Activated effector memory CD4-positive, alpha-beta T cell treated with anti-CD3 and anti-CD28 coated beads, Interleukin-2, amount 50 U/mL, for 16 hours (primary cell): ENCODE data around the gene RAP1GAP2.
"Not testable (repeated sequence)": the region's sequence is repeated elsewhere in the genome, so short reads cannot be mapped to it uniquely, and the experiment has no call there.

ENCODE experiments used
- DNase-seq: peaks from one replicate; pipeline ENCODE4 v3.0.0-alpha.2; 2020

The RAP1GAP2 gene

DNA sequence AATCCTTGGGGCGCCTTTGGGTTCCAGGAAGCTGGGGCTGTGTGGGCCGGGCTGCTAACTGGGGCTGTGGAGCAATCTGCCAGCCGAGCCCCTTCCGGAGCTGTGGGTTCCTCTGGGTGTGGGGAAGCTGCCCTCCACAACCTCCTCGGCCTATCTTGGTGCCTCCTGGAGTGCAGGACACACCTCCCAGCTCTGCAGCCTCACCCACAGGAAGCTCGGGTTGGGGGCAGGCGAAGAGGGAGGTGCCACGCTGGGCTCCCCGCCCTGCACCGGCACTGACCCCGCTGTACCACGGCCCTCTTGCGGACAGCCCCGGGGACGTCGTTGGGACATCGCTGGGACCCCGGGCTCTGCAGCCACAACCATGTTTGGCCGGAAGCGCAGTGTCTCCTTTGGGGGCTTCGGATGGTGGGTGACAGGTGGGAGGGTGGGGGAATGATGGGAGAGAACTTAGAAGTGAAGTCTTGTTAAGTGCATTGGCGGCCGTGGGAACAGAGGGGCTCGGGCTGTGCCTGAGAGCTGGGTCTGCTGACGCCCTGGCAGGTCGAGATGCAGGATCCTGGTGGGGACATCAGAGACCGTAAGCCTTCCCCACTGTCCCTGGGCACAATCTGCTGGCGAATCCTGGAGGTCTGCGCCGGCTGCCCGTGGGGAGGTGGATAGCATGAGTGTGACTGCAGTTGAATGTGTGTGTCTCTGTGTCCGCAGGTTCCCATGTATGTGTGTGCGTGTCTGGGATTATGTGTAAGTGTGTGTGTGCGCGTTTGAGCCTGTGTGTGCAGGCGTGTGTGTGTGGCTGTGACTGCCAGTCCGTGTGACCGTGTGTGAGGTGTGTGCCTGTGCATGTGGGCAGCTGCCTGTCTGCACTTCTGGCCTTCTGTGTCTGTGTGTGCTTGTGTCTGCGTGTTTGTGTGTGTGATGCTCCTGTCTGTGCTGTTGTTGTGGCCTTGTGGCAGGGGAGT lies at the start of gene RAP1GAP2:
Gene RAP1GAP2, plus strand, starts transcription at position 275 of the 962 bp plus-strand sequence. Its CDS starts 90 bp downstream, at position 365.
- DNase-seq, result peak; percentile 90

DNA sequence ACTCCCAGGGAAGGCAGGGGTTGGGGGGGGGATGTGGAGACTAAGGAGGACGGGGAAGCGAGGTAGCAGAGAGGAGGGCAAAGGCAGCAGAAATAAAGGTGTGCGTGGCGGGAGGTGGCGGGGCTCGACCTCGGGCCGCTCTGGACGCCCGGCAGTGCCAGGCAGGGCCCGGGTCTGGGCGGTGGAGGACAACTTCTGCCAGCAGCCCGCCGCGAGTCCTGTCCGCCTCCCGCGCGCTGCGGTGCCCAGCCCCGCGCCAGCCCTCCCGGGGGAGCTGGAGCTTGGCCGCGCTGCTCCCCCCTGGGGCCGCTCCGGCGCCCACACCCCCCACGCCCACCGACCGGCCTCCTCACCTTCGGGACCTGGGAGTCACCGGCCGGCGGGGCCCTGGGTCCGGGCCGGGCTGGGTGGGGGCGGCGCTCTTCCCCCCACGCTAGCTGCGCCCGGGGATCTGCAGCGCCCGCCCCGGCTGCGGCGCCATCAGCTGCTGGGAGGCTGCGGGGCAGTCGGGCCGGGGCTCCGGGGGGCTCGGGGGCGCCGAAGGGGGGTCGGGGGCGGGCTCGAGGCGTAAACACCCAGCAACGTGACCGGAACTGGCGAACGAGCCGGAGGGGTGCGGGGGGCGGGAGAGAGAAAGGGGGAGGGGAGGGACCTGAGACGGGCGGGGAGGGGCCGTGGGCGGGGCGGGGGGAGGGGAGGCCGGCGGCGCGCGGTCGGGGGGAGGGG lies 47.0 kb upstream of the RAP1GAP2 start, which contains the start of gene CCDC92B:
Gene CCDC92B, minus strand, starts transcription at position 595 of the 726 bp plus-strand sequence. CDS start 14,507 bp downstream, outside the sequence.
- no peak for DNase-seq

DNA sequence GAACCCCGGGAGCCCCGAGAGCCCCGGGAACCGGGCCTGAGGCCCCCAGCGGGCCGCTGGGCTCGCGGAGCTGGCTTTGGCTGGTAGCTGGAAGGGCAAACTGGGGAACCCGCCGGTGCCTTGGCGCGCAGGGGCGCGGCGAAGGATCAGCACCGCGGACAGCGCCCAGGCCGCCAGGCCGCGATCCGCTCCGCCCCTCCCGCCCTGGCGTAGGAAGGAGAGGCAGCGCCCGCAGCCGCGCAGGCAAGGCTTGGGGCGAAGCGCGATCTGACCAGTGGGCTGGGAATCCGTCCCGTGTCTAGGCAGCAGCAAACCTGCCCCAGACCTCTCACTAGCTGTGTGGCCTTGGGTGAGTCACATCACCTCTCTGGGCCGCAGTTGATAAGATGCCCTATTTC lies 46.5 kb upstream of the RAP1GAP2 start:
- DNase-seq, result peak; percentile 91

DNA sequence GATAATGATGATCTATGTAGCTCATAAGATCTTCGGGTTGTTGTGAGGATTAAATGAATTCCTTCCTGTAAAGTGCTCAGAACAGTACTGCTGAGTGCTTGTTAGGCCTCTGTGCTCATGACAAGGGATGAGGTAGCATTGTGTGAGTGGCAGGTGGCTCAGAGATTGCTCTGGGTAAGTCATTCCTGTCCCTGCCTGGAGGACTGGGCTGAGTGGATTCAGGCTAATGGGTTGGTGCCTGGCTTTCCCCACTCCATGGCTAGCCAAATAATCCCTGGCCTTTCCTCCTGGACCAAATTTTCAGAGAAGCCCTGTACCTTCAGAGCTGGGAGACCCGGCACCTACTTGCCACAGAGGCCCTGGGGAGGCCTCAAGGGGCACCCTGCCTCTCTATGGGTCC lies 45.5 kb upstream of the RAP1GAP2 start:
- DNase-seq, result no peak

GRCh38 chr17:2751491-2751890 lies 44.7 kb upstream of the RAP1GAP2 start:
- no peak for DNase-seq

DNA sequence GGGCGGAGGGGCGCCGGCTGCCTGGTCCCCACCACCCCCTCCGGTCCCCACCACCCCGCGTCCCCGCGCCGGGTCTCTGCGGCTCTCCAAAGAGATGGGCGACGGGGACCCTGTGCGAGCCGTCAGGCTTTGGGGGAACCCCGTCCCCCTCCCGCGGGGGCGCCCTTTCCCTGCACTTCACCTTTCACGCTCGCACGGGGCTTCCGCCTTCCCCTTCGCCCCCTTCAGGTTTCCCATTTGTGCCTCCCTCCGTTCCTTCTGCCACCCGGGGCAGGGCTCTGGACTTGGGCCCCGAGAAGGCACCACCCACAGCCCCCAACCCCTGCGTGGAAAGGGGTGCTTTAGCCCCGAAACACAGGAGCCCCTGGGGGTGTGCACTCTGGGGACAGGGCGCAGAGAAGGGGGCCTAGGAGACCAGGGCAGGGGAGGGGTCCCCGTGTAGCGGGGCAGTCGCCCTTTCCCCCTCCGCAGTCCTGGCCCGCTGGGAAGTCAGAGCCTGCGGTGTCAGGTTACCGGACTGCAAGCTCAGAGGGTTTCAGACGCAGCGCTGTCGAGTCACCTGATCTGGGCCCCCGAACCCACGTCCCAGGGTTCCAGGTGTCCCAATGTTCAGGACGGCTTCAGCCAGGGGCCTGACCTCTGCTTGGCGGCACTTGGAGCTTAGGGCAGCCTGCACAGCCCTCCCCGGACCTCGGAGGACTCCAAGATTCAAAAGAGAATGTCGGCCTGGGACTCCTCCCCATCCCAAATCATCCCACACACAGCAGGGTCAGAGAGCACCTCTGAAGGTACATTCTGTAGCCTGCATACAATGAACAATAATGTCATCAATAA lies 40.1 kb upstream of the RAP1GAP2 start:
- no peak for DNase-seq

- DNase-seq, result no peak
These were observed 37.4 kb upstream of the RAP1GAP2 start for GRCh38 chr17:2758870-2759269.

- no peak for DNase-seq
These were observed 26.1 kb upstream of the RAP1GAP2 start for GRCh38 chr17:2770129-2770528.

GRCh38 chr17:2775206-2775605 lies 21.0 kb upstream of the RAP1GAP2 start:
- no peak for DNase-seq

DNA sequence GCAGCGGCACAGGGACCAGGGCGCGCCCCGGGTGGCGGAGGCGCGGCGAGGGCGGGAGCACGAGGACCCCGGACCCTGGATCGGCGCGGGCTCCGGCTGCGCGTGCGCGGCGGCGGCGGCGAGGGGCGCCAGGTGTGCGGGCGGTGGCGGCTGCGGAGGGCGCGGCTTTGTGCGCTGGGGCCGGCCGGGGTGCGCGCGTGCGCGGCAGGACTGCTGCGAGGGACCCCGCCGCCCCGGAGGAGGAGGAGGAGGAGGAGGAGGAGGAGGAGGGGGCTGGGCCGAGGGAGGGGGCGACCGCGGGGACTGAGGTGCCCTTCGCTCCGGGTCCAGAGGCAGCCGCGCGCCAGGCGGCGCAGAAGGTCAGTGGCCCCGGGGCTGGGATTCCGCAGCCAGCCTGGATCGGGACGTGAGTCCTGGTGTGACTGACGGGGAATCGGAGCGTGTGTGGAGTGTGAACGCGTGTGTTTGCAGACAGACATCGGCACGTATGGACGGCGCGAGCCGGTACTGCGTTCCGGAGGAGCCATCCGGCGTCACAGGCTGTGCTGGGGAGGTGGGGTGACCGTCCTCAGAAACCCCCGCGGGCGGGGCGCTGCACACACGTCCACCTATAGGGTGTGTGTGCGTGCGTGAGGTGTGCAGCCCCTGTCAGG lies 19.5 kb upstream of the RAP1GAP2 start:
- peak; percentile 67 for DNase-seq

- no peak for DNase-seq
These were observed 18.9 kb upstream of the RAP1GAP2 start for GRCh38 chr17:2777242-2777867.

DNA sequence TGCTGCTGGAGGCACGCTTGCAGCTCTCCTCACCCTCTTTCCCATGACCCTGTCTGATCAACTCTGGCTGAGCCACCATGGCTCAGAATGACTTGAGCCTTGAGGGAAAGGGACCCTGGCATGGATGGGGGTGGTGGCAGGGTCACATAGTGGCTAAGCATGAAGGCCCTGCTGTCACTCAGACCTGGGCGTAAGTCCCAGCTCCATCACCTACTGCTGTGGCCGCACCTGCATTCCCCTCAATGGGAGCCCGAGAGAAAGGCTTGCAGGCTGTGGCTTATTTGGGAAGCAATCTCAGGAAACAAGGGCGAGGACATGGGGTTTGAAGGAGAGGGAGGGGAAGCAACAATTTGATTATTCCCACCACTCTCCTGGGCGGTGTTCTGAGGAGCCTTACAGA lies 17.7 kb upstream of the RAP1GAP2 start:
- no peak for DNase-seq

DNA sequence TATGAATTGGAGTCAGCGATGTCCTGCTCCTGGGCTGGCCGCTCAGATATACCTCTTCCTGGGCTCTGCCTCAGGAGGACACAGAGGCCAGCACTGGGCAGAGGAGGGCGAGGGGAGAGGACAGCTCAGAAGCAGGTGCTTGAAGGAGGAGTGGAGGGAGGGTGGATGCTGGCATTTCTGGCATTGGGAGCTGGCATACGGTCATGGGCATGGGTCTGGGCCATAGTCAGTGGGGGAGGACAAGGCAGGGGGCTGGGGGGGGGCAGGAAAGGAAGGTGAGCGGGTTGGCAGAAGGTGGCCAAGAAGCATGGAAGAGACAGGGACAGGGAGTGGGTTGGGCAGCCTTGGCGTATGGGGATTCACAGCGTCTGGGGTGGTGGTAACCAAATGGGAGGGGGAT lies 16.7 kb upstream of the RAP1GAP2 start:
- DNase-seq, result no peak

DNA sequence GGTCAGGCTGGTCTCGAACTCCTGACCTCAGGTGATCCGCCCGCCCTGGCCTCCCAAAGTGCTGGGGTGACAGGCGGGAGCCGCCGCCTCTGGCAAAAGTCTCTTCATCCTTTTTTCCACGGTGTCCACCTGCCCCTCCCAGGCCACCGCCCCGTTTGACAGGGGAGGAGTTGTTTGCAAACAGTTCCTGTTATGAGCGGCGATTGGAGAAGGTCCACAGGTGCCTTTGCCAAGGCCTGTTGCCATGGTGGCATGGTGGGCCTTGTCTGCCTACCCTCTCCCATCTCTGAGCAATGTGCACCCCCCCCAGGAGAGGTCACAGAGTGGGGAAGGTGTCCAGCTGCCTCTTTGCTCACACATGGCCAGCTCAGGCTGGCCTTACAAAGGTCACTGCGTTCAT lies 16.0 kb upstream of the RAP1GAP2 start:
- no peak for DNase-seq

DNA sequence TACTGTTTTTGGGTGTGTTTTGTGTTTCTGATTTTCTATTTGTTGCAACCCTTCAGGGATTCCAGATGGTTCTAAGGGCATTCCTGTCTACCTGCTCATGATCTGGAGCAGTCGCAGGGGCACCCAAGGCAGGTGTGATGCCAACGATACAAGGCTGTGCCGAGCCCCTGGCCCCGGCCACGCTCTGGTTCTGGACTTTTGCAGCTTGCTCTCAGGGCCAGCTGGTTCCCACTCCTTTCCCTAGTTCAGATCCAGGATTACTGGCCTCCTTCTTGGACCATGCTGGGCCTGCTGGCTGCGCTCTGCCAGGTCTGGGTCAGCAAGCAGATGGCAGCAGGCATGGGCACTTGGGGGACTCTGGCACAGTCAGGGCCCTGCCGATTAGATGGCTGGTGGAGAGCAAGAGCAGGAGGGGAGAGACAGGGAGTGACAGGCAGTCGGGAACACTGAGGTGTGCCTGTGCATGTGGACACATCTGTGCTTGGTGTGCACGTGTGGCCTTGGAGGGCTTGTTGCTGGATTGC lies 15.2 kb upstream of the RAP1GAP2 start:
- DNase-seq, result no peak

DNA sequence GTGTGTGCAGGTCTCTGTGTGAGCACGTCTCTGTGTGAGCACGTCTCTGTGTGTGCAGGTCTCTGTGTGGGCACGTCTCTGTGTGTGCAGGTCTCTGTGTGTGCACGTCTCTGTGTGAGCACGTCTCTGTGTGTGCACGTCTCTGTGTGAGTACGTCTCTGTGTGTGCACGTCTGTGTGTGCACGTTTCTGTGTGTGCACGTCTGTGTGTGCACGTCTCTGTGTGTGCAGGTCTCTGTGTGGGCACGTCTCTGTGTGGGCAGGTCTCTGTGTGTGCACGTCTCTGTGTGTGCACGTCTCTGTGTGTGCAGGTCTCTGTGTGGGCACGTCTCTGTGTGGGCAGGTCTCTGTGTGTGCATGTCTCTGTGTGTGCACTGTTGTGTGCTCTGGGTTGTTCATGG lies 14.6 kb upstream of the RAP1GAP2 start:
- DNase-seq, result not testable (repeated sequence)

DNA sequence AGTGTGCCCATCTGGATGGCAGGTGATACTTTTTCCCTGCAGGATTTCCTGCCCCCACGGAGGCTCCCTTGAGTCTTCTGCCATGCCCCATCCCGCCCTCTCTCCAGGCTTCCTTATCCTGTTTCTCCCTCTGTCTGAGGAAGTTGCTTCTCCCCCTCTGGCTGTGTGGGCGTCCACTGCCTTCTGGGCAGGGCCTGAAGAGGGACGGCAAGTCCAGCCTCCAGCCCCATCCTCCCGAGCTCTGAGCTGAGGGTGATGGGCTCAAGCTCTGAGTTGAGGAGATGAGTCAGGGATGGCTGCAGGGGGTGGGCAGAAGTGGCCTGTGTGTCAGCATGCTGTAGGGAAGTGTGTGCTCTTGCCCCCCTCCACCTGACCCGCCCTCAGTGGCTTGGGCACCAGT lies 14.2 kb upstream of the RAP1GAP2 start:
- no peak for DNase-seq

DNA sequence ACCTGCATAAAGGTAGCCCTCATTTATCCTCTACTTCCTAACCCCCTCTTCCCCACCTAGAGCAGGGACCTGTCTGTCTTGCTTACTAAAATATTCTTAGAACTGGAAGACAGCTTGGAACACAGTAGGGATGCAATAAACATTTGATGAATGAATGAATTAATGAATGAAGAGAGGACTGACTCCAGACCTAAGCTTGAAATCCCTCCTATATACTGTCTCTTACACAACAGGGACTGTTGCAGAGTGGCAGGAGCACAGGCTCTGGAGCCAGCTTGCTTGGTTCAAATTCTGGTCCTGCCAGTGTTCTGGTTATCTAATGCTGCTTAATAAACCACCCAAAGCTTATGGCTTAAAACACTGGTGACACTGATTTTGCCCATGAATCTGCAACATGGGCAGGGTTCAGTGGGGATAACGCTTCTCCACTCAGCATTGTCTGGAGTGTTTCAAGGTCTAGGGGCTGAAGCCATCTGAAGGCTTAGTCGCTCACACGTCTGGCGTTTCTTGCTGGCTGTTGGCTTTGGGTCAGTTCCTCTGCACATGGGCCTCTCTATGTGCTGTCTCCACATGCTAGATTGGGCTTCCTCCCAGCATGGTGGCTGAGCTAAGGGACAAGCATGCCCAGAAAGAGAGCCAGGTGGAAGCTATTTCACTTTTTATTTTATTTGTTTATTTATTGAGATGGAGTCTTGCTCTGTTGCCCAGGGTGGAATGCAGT lies 12.8 kb upstream of the RAP1GAP2 start:
- DNase-seq, result no peak

DNA sequence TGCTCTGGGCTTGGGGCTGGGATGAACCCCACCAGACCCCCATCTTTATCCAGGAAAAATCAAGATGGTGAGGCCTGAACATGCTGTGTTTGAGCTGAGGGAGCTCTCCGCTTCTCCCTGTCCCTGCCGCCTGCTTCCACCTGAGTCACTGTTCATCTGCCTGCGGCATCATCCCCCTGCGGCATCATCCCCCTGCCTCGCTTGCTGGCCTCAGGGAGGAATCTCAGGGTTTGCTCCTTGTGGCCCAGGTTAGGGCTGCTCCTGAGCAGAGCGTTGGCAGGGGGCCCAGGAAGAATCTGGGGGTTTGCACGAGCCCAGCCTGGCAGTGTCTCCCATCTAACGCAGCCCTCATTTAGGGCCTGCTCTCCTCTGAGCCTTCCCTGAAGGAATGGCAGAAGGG lies 11.4 kb upstream of the RAP1GAP2 start:
- no peak for DNase-seq

DNA sequence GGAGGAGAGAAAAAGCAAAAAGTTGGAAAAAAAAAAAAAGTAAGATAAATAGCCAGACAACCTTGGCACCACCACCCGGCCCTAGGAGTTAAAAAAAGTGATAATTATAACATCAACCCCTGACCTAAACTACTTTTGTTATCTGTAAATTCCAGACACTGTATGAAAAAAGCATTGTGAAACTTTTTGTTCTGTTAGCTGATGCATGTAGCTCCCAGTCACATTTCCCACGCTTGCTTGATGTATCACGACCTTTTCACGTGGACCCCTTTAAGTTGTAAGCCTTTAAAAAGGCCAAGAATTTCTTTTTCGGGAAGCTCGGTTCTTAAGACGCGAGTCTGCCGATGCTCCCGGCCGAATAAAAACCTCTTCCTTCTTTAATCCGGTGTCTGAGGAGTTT lies 10.9 kb upstream of the RAP1GAP2 start:
- DNase-seq, result not testable (repeated sequence)
